K562 (cell line): ENCODE results near the gene EPX. TPM values are rescaled to one million over a fixed set of nuclear protein-coding genes. Genes with fewer than 3 reads are reported as not detected.
A peak's percentile ranks its signal among the peaks of the same experiment; 100 is the strongest.

Experiments
- CBX1 ChIP-seq: sonication (generic); IDR thresholded peaks from 2 replicates; pipeline ENCODE4 v1.6.1; 2016; ENCODE audit warnings: antibody characterized with exemption, low read depth, mild to moderate bottlenecking
- CHAMP1 ChIP-seq: fragments of 450-650 bp; IDR thresholded peaks from 2 replicates; pipeline ENCODE4 v1.6.1; 2016; ENCODE audit warnings: mild to moderate bottlenecking
- CHD4 ChIP-seq: fragments of 200-600 bp; sonication (generic); IDR thresholded peaks from 3 replicates; pipeline ENCODE4 v1.6.1; 2012; ENCODE audit warnings: low read depth, mild to moderate bottlenecking, mixed read lengths, low read length, inconsistent platforms; ENCODE audit not compliant: insufficient read depth, insufficient replicate concordance, poor library complexity, severe bottlenecking
- MCM3 ChIP-seq: fragments of 450-650 bp; IDR thresholded peaks from 2 replicates; pipeline ENCODE4 v1.6.1; 2016
- TCF15 ChIP-seq: fragments of 250-450 bp; sonication (Bioruptor Pico); IDR thresholded peaks from 2 replicates; pipeline ENCODE4 v1.8.0; 2022; ENCODE audit warnings: moderate library complexity, mild to moderate bottlenecking, inconsistent platforms
- TEAD2 ChIP-seq: fragments of 450-650 bp; IDR thresholded peaks from 2 replicates; pipeline ENCODE4 v1.6.1; 2016; ENCODE audit warnings: missing genetic modification characterization, control low read depth, missing compliant biosample characterization
- U2AF2 ChIP-seq: fragments of 200-400 bp; formaldehyde crosslinking; optimal IDR thresholded peaks from 2 replicates; pipeline ENCODE3; 2017; ENCODE audit warnings: low read depth, mild to moderate bottlenecking, low read length
- ZNF121 ChIP-seq: sonication (generic); formaldehyde crosslinking; conservative IDR thresholded peaks from 2 replicates; pipeline ENCODE4 v1.8.0; 2022; ENCODE audit warnings: missing genetic modification reagents
- ZNF280A ChIP-seq: fragments of 450-650 bp; IDR thresholded peaks from 2 replicates; pipeline ENCODE4 v1.6.1; 2018; ENCODE audit warnings: mild to moderate bottlenecking, low read depth; ENCODE audit not compliant: partially characterized antibody
- ZNF408 ChIP-seq: fragments of 250-450 bp; sonication (Bioruptor Pico); IDR thresholded peaks from 2 replicates; pipeline ENCODE4 v1.4.0; 2020; ENCODE audit warnings: low read depth, mild to moderate bottlenecking, moderate library complexity
- ZZZ3 ChIP-seq: fragments of 450-650 bp; IDR thresholded peaks from 2 replicates; pipeline ENCODE4 v1.6.1; 2016; ENCODE audit warnings: antibody characterized with exemption, mild to moderate bottlenecking, moderate library complexity
- polyA plus RNA-seq, 8 experiments: library from polyadenylated mRNA; depleted of rRNA in 4 of 8; stranded (reverse) in 5 of 8; unstranded in 3 of 8; fragments of >200 nt; fragmentation: Nextera tagmentation in 2 of 8; fragmentation: Illumina TruSeq in 1 of 8; extraction: Ambion mirVana in 2 of 8; extraction: Trizol in 1 of 8; gene quantifications; 2 replicates each; pipeline versions ENCODE4 v1.2.1 to v1.2.3, GENCODE V29; 2011 to 2014; ENCODE audit warnings: inconsistent platforms in 1 of 8, missing spikeins in 1 of 8
- total RNA-seq, 7 experiments: library from RNA; depleted of rRNA in 6 of 7; stranded (reverse); fragments of >200 nt in 6 of 7; fragmentation: Illumina TruSeq in 2 of 7; extraction: Trizol in 2 of 7; gene quantifications; 2 replicates each; pipeline versions ENCODE4 v1.2.1 to v1.2.3, GENCODE V29; 2011 to 2021; ENCODE audit warnings: low replicate concordance in 1 of 7
- TF ChIP-seq, protein P1 (sequence below): fragments of 450-650 bp; IDR thresholded peaks from 2 replicates; pipeline ENCODE4 v1.6.1; 2017; ENCODE audit warnings: antibody characterized with exemption, mild to moderate bottlenecking
- TF ChIP-seq, protein P2 (sequence below): fragments of 450-650 bp; IDR thresholded peaks from 2 replicates; pipeline ENCODE4 v1.6.1; 2014; ENCODE audit warnings: low read depth, mild to moderate bottlenecking, moderate library complexity, borderline replicate concordance
- TF ChIP-seq, protein P3 (sequence below): sonication (generic); formaldehyde crosslinking; IDR thresholded peaks from 2 replicates; pipeline ENCODE4 v1.8.1; 2022; ENCODE audit warnings: missing genetic modification reagents

Gene EPX
- total and polyA plus RNA-seq, 9 of the 15 experiments (the other 6 are each of a cell fraction or from before 2014, with no cell fraction given): 0.07 to 0.33 (median 0.19) TPM; not detected in 3

GRCh38 chr17:58184986-58185761 lies 7.4 kb upstream of the EPX start (continued):
- TF ChIP-seq, protein P1, sequence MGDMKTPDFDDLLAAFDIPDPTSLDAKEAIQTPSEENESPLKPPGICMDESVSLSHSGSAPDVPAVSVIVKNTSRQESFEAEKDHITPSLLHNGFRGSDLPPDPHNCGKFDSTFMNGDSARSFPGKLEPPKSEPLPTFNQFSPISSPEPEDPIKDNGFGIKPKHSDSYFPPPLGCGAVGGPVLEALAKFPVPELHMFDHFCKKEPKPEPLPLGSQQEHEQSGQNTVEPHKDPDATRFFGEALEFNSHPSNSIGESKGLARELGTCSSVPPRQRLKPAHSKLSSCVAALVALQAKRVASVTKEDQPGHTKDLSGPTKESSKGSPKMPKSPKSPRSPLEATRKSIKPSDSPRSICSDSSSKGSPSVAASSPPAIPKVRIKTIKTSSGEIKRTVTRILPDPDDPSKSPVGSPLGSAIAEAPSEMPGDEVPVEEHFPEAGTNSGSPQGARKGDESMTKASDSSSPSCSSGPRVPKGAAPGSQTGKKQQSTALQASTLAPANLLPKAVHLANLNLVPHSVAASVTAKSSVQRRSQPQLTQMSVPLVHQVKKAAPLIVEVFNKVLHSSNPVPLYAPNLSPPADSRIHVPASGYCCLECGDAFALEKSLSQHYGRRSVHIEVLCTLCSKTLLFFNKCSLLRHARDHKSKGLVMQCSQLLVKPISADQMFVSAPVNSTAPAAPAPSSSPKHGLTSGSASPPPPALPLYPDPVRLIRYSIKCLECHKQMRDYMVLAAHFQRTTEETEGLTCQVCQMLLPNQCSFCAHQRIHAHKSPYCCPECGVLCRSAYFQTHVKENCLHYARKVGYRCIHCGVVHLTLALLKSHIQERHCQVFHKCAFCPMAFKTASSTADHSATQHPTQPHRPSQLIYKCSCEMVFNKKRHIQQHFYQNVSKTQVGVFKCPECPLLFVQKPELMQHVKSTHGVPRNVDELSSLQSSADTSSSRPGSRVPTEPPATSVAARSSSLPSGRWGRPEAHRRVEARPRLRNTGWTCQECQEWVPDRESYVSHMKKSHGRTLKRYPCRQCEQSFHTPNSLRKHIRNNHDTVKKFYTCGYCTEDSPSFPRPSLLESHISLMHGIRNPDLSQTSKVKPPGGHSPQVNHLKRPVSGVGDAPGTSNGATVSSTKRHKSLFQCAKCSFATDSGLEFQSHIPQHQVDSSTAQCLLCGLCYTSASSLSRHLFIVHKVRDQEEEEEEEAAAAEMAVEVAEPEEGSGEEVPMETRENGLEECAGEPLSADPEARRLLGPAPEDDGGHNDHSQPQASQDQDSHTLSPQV: peak; percentile 63; the same call in 1 of the 2 replicates
- TF ChIP-seq, protein P2, sequence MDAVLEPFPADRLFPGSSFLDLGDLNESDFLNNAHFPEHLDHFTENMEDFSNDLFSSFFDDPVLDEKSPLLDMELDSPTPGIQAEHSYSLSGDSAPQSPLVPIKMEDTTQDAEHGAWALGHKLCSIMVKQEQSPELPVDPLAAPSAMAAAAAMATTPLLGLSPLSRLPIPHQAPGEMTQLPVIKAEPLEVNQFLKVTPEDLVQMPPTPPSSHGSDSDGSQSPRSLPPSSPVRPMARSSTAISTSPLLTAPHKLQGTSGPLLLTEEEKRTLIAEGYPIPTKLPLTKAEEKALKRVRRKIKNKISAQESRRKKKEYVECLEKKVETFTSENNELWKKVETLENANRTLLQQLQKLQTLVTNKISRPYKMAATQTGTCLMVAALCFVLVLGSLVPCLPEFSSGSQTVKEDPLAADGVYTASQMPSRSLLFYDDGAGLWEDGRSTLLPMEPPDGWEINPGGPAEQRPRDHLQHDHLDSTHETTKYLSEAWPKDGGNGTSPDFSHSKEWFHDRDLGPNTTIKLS: no peak
- TF ChIP-seq ZZZ3: no peak
- TF ChIP-seq CBX1: 0 out of 2 replicates have a peak, but pooled peaks have one; percentile 31
- TF ChIP-seq, protein P3, sequence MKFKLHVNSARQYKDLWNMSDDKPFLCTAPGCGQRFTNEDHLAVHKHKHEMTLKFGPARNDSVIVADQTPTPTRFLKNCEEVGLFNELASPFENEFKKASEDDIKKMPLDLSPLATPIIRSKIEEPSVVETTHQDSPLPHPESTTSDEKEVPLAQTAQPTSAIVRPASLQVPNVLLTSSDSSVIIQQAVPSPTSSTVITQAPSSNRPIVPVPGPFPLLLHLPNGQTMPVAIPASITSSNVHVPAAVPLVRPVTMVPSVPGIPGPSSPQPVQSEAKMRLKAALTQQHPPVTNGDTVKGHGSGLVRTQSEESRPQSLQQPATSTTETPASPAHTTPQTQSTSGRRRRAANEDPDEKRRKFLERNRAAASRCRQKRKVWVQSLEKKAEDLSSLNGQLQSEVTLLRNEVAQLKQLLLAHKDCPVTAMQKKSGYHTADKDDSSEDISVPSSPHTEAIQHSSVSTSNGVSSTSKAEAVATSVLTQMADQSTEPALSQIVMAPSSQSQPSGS (CRISPR knock-in tag): no peak
- TF ChIP-seq TCF15: no peak
- no peak for TF ChIP-seq ZNF408 (CRISPR knock-in tag)
- TF ChIP-seq CHAMP1: no peak
- TF ChIP-seq CHD4: no peak
- no peak for TF ChIP-seq ZNF280A
- TF ChIP-seq MCM3: no peak
- no peak for TF ChIP-seq U2AF2
- TF ChIP-seq TEAD2: no peak
- TF ChIP-seq ZNF121 (CRISPR knock-in tag): no peak
